ENCODE results near the gene DPY19L1.

- TF ChIP-seq CTCF (IDR thresholded peaks at IDR 0.05) = no peak
- TF ChIP-seq POLR2A (IDR thresholded peaks at IDR 0.05) = no peak
These were observed 135.1 kb downstream of the DPY19L1 start for GRCh38 chr7:34902182-34902581.
